Endothelial cell of hepatic sinusoid (primary cell): ENCODE measurements around the gene TAX1BP3.

Experiments used
- in situ Hi-C: cut with HindIII; loops from 2 replicates; pipeline ENCODE4 v1.10.0; 2017; ENCODE audit warnings: low sequenced_read_pairs

Gene TAX1BP3

GRCh38 chr17:3635474-3636153 lies 32.8 kb downstream of the TAX1BP3 start:
- in situ Hi-C loops: no loop called here

- in situ Hi-C loops: no loop called here
These were observed 36.1 kb downstream of the TAX1BP3 start for GRCh38 chr17:3632287-3632686.

- in situ Hi-C loops: no loop called here
These were observed 37.6 kb downstream of the TAX1BP3 start for GRCh38 chr17:3630781-3631180.

- in situ Hi-C loops: no loop called here
These were observed 40.6 kb downstream of the TAX1BP3 start for GRCh38 chr17:3627769-3628167.

GRCh38 chr17:3626831-3627768 lies 41.3 kb downstream of the TAX1BP3 start:
- in situ Hi-C loops: no loop called here

- in situ Hi-C loops: no loop called here
These were observed 45.3 kb downstream of the TAX1BP3 start for GRCh38 chr17:3622977-3623594.

- in situ Hi-C loops: no loop called here
These were observed 47.1 kb downstream of the TAX1BP3 start for GRCh38 chr17:3621146-3621720.

- in situ Hi-C loops: no loop called here
These were observed 53.1 kb downstream of the TAX1BP3 start for GRCh38 chr17:3615160-3615870.

GRCh38 chr17:3613124-3613523 lies 55.3 kb downstream of the TAX1BP3 start:
- in situ Hi-C loops: no loop called here
